OCI-LY7 (cell line): ENCODE data around the gene ACSM3. TPM values are rescaled to one million over a fixed set of nuclear protein-coding genes. Genes with fewer than 3 reads are reported as not detected.

Experiments
- BruUV-seq: library from RNA; stranded (reverse); fragments of 400-500 nt; replicated peaks from 2 replicates; lab custom pipeline; 2021; lab: Mats Ljungman, UMichigan
- CTCF ChIA-PET: fragments of 300-600 bp; sonication (Branson Sonifier 250); formaldehyde crosslinking; loops from one replicate; lab custom pipeline; 2022; ENCODE audit warnings: antibody characterized with exemption; ENCODE audit not compliant: unreplicated experiment; lab: Charles Lee
- POLR2A ChIA-PET: fragments of 300-600 bp; sonication (Branson Sonifier 250); formaldehyde crosslinking; loops from one replicate; lab custom pipeline; 2022; ENCODE audit warnings: antibody characterized with exemption; lab: Charles Lee
- DNase-seq: peaks from one replicate; pipeline ENCODE4 v3.0.0-alpha.2; 2015; ENCODE audit warnings: low spot score
- H2AFZ ChIP-seq: fragments of 200-600 bp; sonication (generic), shearing (Covaris generic); 2 replicates; pipeline ENCODE4 v1.6.1; 2014; ENCODE audit warnings: mild to moderate bottlenecking, antibody characterized with exemption, low read length, moderate library complexity
- H3K27ac ChIP-seq: fragments of 200-600 bp; sonication (generic); 2 replicates; pipeline ENCODE4 v1.5.1; 2014; ENCODE audit warnings: mixed run types, low read depth, mild to moderate bottlenecking, moderate library complexity, low read length, inconsistent platforms; ENCODE audit not compliant: poor library complexity, severe bottlenecking
- H3K36me3 ChIP-seq: fragments of 200-600 bp; sonication (generic); 2 replicates; pipeline ENCODE4 v1.6.1; 2014; ENCODE audit warnings: mild to moderate bottlenecking, antibody characterized with exemption, low read length, moderate library complexity, mixed read lengths; ENCODE audit not compliant: insufficient read depth
- H3K4me1 ChIP-seq: fragments of 200-600 bp; sonication (generic); 2 replicates; pipeline ENCODE4 v1.5.1; 2014; ENCODE audit warnings: mild to moderate bottlenecking, low read length; ENCODE audit not compliant: insufficient read depth, poor library complexity, severe bottlenecking
- H3K4me2 ChIP-seq: fragments of 200-600 bp; sonication (generic); 2 replicates; pipeline ENCODE4 v1.6.1; 2014; ENCODE audit warnings: mild to moderate bottlenecking, low read length
- H3K4me3 ChIP-seq: fragments of 200-600 bp; sonication (generic); 2 replicates; pipeline ENCODE4 v1.5.1; 2014; ENCODE audit warnings: mild to moderate bottlenecking, low read depth, low read length; ENCODE audit not compliant: poor library complexity, severe bottlenecking
- H3K79me2 ChIP-seq: fragments of 200-600 bp; sonication (generic); 2 replicates; pipeline ENCODE4 v1.6.1; 2016; ENCODE audit warnings: low read depth, mild to moderate bottlenecking, low read length, moderate library complexity, mixed read lengths; ENCODE audit not compliant: insufficient read depth
- H3K9me2 ChIP-seq: fragments of 200-600 bp; sonication (generic); 2 replicates; pipeline ENCODE4 v1.6.1; 2016; ENCODE audit warnings: mild to moderate bottlenecking, low read length, mixed read lengths; ENCODE audit not compliant: insufficient read depth
- H3K9me3 ChIP-seq: fragments of 200-600 bp; sonication (generic); 2 replicates; pipeline ENCODE4 v1.6.1; 2014; ENCODE audit warnings: mild to moderate bottlenecking, mixed run types, low read length, mixed read lengths
- H4K20me1 ChIP-seq: fragments of 200-600 bp; sonication (generic); 2 replicates; pipeline ENCODE4 v1.6.1; 2014; ENCODE audit warnings: mild to moderate bottlenecking, antibody characterized with exemption, low read length, moderate library complexity, mixed read lengths; ENCODE audit not compliant: insufficient read depth
- CTCF ChIP-seq: fragments of 200-600 bp; sonication (generic); conservative IDR thresholded peaks from 2 replicates; pipeline ENCODE4 v1.5.1; 2014; ENCODE audit warnings: mild to moderate bottlenecking, antibody characterized with exemption, low read length, moderate library complexity, mixed read lengths
- EZH2phosphoT487 ChIP-seq: fragments of 200-600 bp; sonication (generic); IDR thresholded peaks from 2 replicates; pipeline ENCODE4 v1.6.1; 2018; ENCODE audit warnings: low read depth, borderline replicate concordance, mild to moderate bottlenecking, mixed run types, antibody characterized with exemption, low read length, moderate library complexity, mixed read lengths
- intact Hi-C: fragments of 100-400 bp; cut with micrococcal nuclease; formaldehyde crosslinking; loops from one replicate; pipeline ENCODE4 v1.10.0; 2022; ENCODE audit not compliant: unreplicated experiment
- total RNA-seq, 2 experiments: library from RNA; depleted of rRNA in 1 of 2; stranded (reverse); fragments of >200 nt in 1 of 2; shearing (Covaris generic) in 1 of 2; gene quantifications; 2 replicates each; pipeline ENCODE4 v1.2.3, GENCODE V29; 2014 to 2022

ACSM3 gene
- total RNA-seq, 2 experiments from 2014 or later: 2.8 to 4.5 TPM

GRCh38 chr16:20749474-20749873 is 14.3 kb upstream of the ACSM3 start:
- TF ChIP-seq CTCF (no peak), EZH2phosphoT487 (no peak)
- H3K9me3 ChIP-seq: peaks cover 13% of the 10 kb centered on the region; the same call in 1 of the 2 replicates
- intact Hi-C loops: no loop called here

GRCh38 chr16:20750558-20750957 is 13.3 kb upstream of the ACSM3 start:
- no peak for DNase-seq
- Histone ChIP-seq H3K79me2 (no peaks in the 10 kb centered on the region), H3K9me2 (no peaks in the 10 kb centered on the region), H3K36me3 (no peaks in the 10 kb centered on the region), H3K27ac (no peak overlapping the region), H4K20me1 (no peaks in the 10 kb centered on the region), H3K9me3 (peaks cover 13% of the 10 kb centered on the region; the same call in 1 of the 2 replicates), H2AFZ (no peak overlapping the region), H3K4me1 (no peaks in the 10 kb centered on the region), H3K4me3 (no peak overlapping the region), H3K4me2 (no peak overlapping the region)
- POLR2A ChIA-PET: interaction anchor here (0.7 kb wide), 1 partner anchor 154 kb away, joined by 3 read pairs; no protein-coding TSS in a partner anchor
- BruUV-seq: no TSS peak
- CTCF ChIA-PET: no interaction called here
- TF ChIP-seq EZH2phosphoT487 (no peak), CTCF (no peak)
- intact Hi-C loops: no loop called here

More at GRCh38 chr16:20749474-20749873, 14.3 kb upstream of the ACSM3 start:
- H2AFZ ChIP-seq: no peak overlapping the region
- no peaks in the 10 kb centered on the region for H3K36me3 ChIP-seq
- H4K20me1 ChIP-seq: no peaks in the 10 kb centered on the region
- no peak overlapping the region for H3K4me2 ChIP-seq
- H3K4me1 ChIP-seq: no peaks in the 10 kb centered on the region
- no TSS peak for BruUV-seq
- no peak for DNase-seq
- no peak overlapping the region for H3K27ac ChIP-seq
- ChIA-PET POLR2A (no interaction called here), CTCF (no interaction called here)
- H3K9me2 ChIP-seq: no peaks in the 10 kb centered on the region
- no peak overlapping the region for H3K4me3 ChIP-seq
- no peaks in the 10 kb centered on the region for H3K79me2 ChIP-seq

- Histone ChIP-seq H3K27ac (no peak overlapping the region), H3K9me3 (no peaks in the 10 kb centered on the region), H3K4me2 (no peak overlapping the region), H4K20me1 (no peaks in the 10 kb centered on the region), H3K9me2 (no peaks in the 10 kb centered on the region), H3K79me2 (no peaks in the 10 kb centered on the region), H2AFZ (no peak overlapping the region), H3K4me1 (no peaks in the 10 kb centered on the region), H3K36me3 (no peaks in the 10 kb centered on the region), H3K4me3 (no peak overlapping the region)
- POLR2A ChIA-PET: no interaction called here
- CTCF ChIA-PET: no interaction called here
- no TSS peak for BruUV-seq
- TF ChIP-seq EZH2phosphoT487 (no peak), CTCF (no peak)
- intact Hi-C loops: no loop called here
- DNase-seq: no peak
Measured at GRCh38 chr16:20753727-20754126, 10.1 kb upstream of the ACSM3 start.
